GM12891 (cell line): ENCODE measurements around the gene ZCWPW2.

Source experiments
- POLR2A ChIP-seq: IDR thresholded peaks from 2 replicates; pipeline ENCODE4 v1.6.1; 2011; ENCODE audit warnings: low read depth, low read length, control low read depth
- POU2F2 ChIP-seq: IDR thresholded peaks from 2 replicates; pipeline ENCODE4 v1.6.1; 2011; ENCODE audit warnings: low read depth, mild to moderate bottlenecking, control low read depth, low read length, moderate library complexity
- SPI1 ChIP-seq: IDR thresholded peaks from 2 replicates; pipeline ENCODE4 v1.6.1; 2011; ENCODE audit warnings: low read depth, low read length, control low read depth
- TAF1 ChIP-seq: IDR thresholded peaks from 2 replicates; pipeline ENCODE4 v1.6.1; 2011; ENCODE audit warnings: low read depth, low read length, control low read depth

DNA sequence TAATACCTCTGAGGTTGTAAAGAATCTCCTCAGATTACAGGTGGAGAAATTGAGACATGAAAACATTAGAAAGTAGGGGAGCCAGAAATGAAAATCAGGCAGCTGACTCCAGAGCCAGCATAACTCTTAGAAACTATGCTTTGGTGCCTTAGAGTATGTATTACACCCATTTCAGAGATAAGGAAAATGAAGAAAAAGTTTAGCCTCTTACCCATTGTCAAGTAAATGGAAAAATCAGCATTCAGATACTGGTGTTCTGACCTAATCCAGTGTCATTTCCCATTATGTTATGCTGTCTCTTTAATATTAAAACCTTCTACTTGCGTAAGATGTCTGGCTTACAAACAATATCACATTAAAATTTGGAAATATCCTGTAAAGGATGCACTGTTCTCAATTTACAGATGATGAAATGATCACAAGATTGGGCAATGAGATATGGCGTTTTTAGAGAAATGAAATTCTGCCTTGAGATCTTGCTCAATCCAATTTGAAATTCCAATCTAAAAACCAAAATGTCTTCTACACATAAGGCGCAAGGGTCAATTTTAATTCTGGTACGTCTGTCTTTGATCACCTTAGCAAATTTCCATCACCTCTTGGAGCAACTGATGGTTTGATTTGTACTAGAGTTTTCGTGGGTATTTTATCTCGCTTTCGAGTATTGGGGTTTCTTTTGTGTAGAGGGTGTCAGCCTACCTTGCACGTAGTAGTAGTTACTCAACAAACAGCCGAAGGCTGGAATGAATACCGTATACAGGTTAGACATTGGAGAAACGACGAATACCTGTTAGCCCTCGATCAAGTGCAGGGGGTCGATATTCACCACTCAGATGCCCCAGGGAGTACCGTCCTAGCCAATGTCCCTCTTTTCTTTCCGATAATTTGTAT lies 902 bp upstream of the ZCWPW2 start:
- TF ChIP-seq POLR2A: no peak
- TF ChIP-seq POU2F2: no peak
- TF ChIP-seq TAF1: no peak
- no peak for TF ChIP-seq SPI1
